Measurements from ENCODE around the gene C22orf42.

Gene C22orf42

DNA sequence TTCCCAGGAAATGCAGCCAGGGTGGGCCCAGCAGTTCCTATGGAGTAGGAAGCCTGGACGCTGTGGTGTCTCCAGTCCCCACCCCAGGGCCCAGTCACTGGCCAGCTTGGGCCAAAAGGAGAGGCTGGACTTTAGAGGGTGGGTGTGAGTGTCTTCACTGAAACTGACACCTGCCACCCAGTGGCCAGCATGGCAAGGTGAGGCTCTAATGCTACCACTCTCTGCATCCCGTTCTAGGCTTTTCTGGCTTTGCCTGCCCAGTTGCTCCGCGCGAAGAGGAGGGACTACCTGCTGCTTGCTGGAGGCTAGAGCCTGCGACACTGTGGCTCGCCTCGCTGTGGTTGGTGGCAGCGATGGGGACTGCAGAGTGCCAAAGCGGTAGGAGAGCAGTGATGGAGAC, 35.4 kb downstream of the C22orf42 start:
- no peak for TF ChIP-seq EZH2phosphoT487 (IDR thresholded peaks at IDR 0.05; ENCODE audit: low read depth)
- TF ChIP-seq, protein P1, sequence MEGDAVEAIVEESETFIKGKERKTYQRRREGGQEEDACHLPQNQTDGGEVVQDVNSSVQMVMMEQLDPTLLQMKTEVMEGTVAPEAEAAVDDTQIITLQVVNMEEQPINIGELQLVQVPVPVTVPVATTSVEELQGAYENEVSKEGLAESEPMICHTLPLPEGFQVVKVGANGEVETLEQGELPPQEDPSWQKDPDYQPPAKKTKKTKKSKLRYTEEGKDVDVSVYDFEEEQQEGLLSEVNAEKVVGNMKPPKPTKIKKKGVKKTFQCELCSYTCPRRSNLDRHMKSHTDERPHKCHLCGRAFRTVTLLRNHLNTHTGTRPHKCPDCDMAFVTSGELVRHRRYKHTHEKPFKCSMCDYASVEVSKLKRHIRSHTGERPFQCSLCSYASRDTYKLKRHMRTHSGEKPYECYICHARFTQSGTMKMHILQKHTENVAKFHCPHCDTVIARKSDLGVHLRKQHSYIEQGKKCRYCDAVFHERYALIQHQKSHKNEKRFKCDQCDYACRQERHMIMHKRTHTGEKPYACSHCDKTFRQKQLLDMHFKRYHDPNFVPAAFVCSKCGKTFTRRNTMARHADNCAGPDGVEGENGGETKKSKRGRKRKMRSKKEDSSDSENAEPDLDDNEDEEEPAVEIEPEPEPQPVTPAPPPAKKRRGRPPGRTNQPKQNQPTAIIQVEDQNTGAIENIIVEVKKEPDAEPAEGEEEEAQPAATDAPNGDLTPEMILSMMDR (IDR thresholded peaks at IDR 0.05; ENCODE audit: low read depth, low read length): peak; percentile 39
- H4K20me1 ChIP-seq (ENCODE audit: insufficient read depth, low read length): no peaks in the 10 kb centered on the region
- H3K27me3 ChIP-seq (ENCODE audit: low read depth, low read length): no peaks in the 10 kb centered on the region
- H3K9me3 ChIP-seq (ENCODE audit: insufficient read depth, low read length): no peaks in the 10 kb centered on the region
- no peak overlapping the region for H3K9ac ChIP-seq (ENCODE audit: low read length)
- no peak overlapping the region for H2AFZ ChIP-seq (ENCODE audit: low read depth, low read length)
- H3K36me3 ChIP-seq (replicated peaks; ENCODE audit: low read depth, low read length): no peaks in the 10 kb centered on the region
- no peaks in the 10 kb centered on the region for H3K79me2 ChIP-seq (ENCODE audit: low read length)
- H3K27ac ChIP-seq (ENCODE audit: low read length): no peak overlapping the region
- no peaks in the 10 kb centered on the region for H3K4me1 ChIP-seq (ENCODE audit: low read length)
- no peak overlapping the region for H3K4me2 ChIP-seq (ENCODE audit: low read length)
- no peak overlapping the region for H3K4me3 ChIP-seq (ENCODE audit: low read length)

DNA sequence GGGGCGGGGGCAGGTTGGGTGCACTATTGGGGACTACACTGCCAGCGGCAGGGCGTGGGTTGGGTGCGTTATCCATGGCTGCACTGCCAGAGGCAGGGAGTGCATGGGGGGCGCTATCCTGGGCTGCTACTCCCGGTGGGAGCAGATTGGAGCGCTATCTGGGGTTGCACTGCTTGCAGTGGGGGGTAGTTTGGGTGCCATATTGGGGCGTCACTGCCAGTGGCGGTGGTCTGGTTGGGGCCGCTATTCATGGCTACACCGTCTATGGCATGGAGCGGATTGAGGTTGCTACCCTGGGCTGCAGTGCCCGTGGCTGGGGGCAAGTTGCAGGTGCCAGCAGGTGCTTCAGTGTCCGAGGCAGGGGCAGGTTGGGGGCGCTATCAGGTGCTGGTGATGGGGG, 36.2 kb downstream of the C22orf42 start:
- H3K27me3 ChIP-seq (ENCODE audit: low read depth, low read length): no peaks in the 10 kb centered on the region
- H3K79me2 ChIP-seq (ENCODE audit: low read length): no peaks in the 10 kb centered on the region
- H3K4me2 ChIP-seq (ENCODE audit: low read length): no peak overlapping the region
- TF ChIP-seq, protein P1 (IDR thresholded peaks at IDR 0.05; ENCODE audit: low read depth, low read length): no peak
- no peak for TF ChIP-seq EZH2phosphoT487 (IDR thresholded peaks at IDR 0.05; ENCODE audit: low read depth)
- H2AFZ ChIP-seq (ENCODE audit: low read depth, low read length): no peak overlapping the region
- H3K36me3 ChIP-seq (replicated peaks; ENCODE audit: low read depth, low read length): no peaks in the 10 kb centered on the region
- H3K9me3 ChIP-seq (ENCODE audit: insufficient read depth, low read length): no peaks in the 10 kb centered on the region
- no peak overlapping the region for H3K27ac ChIP-seq (ENCODE audit: low read length)
- no peak overlapping the region for H3K4me3 ChIP-seq (ENCODE audit: low read length)
- H3K9ac ChIP-seq (ENCODE audit: low read length): no peak overlapping the region
- H4K20me1 ChIP-seq (ENCODE audit: insufficient read depth, low read length): no peaks in the 10 kb centered on the region
- H3K4me1 ChIP-seq (ENCODE audit: low read length): no peaks in the 10 kb centered on the region

DNA sequence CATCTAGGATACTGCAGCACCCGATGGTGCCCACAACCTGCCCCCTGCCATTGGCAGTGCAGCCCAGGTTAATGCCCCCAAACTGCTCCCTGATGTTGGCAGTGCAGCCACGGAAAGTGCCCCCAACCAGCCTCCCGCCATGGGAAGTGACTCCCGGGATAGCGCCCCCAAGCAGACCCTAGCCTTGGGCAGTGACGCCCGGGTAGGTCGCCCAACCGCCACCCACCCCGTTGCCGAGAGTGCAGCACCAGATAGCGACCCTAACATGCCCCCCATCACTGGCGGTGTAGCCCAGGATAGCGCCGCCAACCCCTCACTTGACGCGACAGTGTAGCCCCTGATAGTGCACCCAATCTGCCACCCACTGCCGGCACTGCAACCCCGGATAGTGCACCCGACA, 38.5 kb downstream of the C22orf42 start:
- Histone ChIP-seq H3K4me1 (ENCODE audit: low read length) (no peaks in the 10 kb centered on the region), H3K4me3 (ENCODE audit: low read length) (no peak overlapping the region), H3K4me2 (ENCODE audit: low read length) (no peak overlapping the region), H4K20me1 (ENCODE audit: insufficient read depth, low read length) (no peaks in the 10 kb centered on the region), H2AFZ (ENCODE audit: low read depth, low read length) (no peak overlapping the region), H3K27ac (ENCODE audit: low read length) (no peak overlapping the region), H3K36me3 (replicated peaks; ENCODE audit: low read depth, low read length) (no peaks in the 10 kb centered on the region), H3K27me3 (ENCODE audit: low read depth, low read length) (no peaks in the 10 kb centered on the region; the same call in 1 of the 2 replicates), H3K9me3 (ENCODE audit: insufficient read depth, low read length) (no peaks in the 10 kb centered on the region), H3K79me2 (ENCODE audit: low read length) (no peaks in the 10 kb centered on the region), H3K9ac (ENCODE audit: low read length) (no peak overlapping the region)
- TF ChIP-seq EZH2phosphoT487 (IDR thresholded peaks at IDR 0.05; ENCODE audit: low read depth): no peak
- TF ChIP-seq, protein P1 (IDR thresholded peaks at IDR 0.05; ENCODE audit: low read depth, low read length): no peak

DNA sequence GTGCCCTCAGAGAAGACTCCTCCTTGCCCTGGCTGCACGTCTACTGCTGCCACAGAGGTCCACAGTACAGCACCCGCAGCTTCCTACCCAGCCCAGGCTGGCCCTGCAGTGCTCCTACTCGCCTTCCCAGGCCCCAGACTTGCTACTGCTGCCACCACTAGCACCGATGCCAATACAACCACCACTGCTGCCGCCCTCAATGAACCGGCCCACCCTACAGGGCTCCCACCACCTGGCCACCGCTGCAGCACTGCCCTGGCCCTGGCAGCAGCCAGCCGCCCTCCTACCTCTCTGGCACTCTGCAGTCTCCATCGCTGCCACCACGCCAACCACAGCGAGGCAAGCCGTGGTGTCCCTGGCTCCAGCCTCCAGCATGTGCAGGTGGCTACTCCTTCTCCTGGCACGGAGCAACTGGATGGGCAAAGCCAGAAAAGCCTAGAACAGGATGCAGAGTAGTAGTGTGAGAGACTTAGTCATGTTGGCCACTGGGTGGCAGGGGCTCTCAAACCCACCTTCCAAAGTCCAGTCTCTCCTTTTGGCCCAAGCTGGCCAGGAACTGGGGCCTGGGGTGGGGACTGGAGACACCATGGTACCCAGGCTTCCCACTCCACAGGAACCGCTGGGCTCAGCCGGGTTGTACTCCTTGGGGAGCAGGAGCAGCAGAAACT, 39.4 kb downstream of the C22orf42 start:
- Histone ChIP-seq H3K4me2 (ENCODE audit: low read length) (no peak overlapping the region), H2AFZ (ENCODE audit: low read depth, low read length) (no peak overlapping the region), H3K4me3 (ENCODE audit: low read length) (no peak overlapping the region), H3K9ac (ENCODE audit: low read length) (no peak overlapping the region), H3K79me2 (ENCODE audit: low read length) (no peaks in the 10 kb centered on the region), H3K27ac (ENCODE audit: low read length) (no peak overlapping the region), H3K4me1 (ENCODE audit: low read length) (no peaks in the 10 kb centered on the region), H4K20me1 (ENCODE audit: insufficient read depth, low read length) (no peaks in the 10 kb centered on the region), H3K36me3 (replicated peaks; ENCODE audit: low read depth, low read length) (no peaks in the 10 kb centered on the region), H3K27me3 (ENCODE audit: low read depth, low read length) (peaks cover 6% of the 10 kb centered on the region; the same call in 1 of the 2 replicates), H3K9me3 (ENCODE audit: insufficient read depth, low read length) (no peaks in the 10 kb centered on the region)
- no peak for TF ChIP-seq EZH2phosphoT487 (IDR thresholded peaks at IDR 0.05; ENCODE audit: low read depth)
- TF ChIP-seq, protein P1 (IDR thresholded peaks at IDR 0.05; ENCODE audit: low read depth, low read length): no peak

All from OCI-LY3 (cell line).